Mesenchymal stem cell (in vitro differentiated cells and primary cell): ENCODE measurements around the gene MT1A.
"Not testable (repeated sequence)": the region's sequence is repeated elsewhere in the genome, so short reads cannot be mapped to it uniquely, and the experiment has no call there.

Experiments
- DNase-seq: peaks from one replicate; pipeline ENCODE4 v3.0.0-alpha.2; 2013
- H2AFZ ChIP-seq: one replicate; pipeline ENCODE4 v1.6.1; 2013; ENCODE audit warnings: low read depth, mild to moderate bottlenecking, control low read depth, inconsistent platforms, low read length, moderate library complexity
- H2AK5ac ChIP-seq: 2 replicates; pipeline ENCODE4 v1.6.1; 2013; ENCODE audit warnings: low read length, moderate library complexity, mild to moderate bottlenecking, inconsistent platforms; ENCODE audit not compliant: severe bottlenecking
- H2BK120ac ChIP-seq: one replicate; pipeline ENCODE4 v1.6.1; 2013; ENCODE audit warnings: low read depth, mild to moderate bottlenecking, inconsistent platforms, low read length, moderate library complexity
- H2BK12ac ChIP-seq, 2 experiments: one replicate each; pipeline ENCODE4 v1.6.1; 2013; ENCODE audit warnings: inconsistent platforms in 2 of 2, low read length in 2 of 2, mild to moderate bottlenecking in 2 of 2, moderate library complexity in 2 of 2, control low read depth in 1 of 2
- H2BK15ac ChIP-seq: one replicate; pipeline ENCODE4 v1.6.1; 2013; ENCODE audit warnings: mild to moderate bottlenecking, low read depth, inconsistent platforms; ENCODE audit not compliant: poor library complexity, severe bottlenecking
- H2BK5ac ChIP-seq: 2 replicates; pipeline ENCODE4 v1.6.1; 2013; ENCODE audit warnings: low read depth, mild to moderate bottlenecking, low read length, control low read depth, inconsistent platforms; ENCODE audit not compliant: poor library complexity, severe bottlenecking
- H3K14ac ChIP-seq, 2 experiments: one replicate each; pipeline ENCODE4 v1.6.1; 2013; ENCODE audit warnings: inconsistent platforms in 2 of 2, low read length in 2 of 2, control low read depth in 1 of 2, mild to moderate bottlenecking in 1 of 2, moderate library complexity in 1 of 2
- H3K18ac ChIP-seq, 2 experiments: one replicate each; pipeline ENCODE4 v1.6.1; 2013; ENCODE audit warnings: inconsistent platforms in 2 of 2, low read length in 2 of 2, control low read depth in 1 of 2, low read depth in 1 of 2, mild to moderate bottlenecking in 1 of 2
- H3K23ac ChIP-seq, 2 experiments: one replicate each; pipeline ENCODE4 v1.6.1; 2013; ENCODE audit warnings: inconsistent platforms in 2 of 2, low read length in 2 of 2, mild to moderate bottlenecking in 2 of 2, moderate library complexity in 2 of 2, control low read depth in 1 of 2
- H3K27ac ChIP-seq: 2 replicates; pipeline ENCODE4 v1.5.1; 2013; ENCODE audit warnings: mild to moderate bottlenecking, moderate library complexity, low read length, control low read depth, inconsistent platforms; ENCODE audit not compliant: poor library complexity, severe bottlenecking
- H3K27me3 ChIP-seq, 2 experiments: 2 replicates each; pipeline versions ENCODE4 v1.6.1 to v1.7.0; 2013; ENCODE audit warnings: low read length in 2 of 2, mild to moderate bottlenecking in 2 of 2, moderate library complexity in 2 of 2, control low read depth in 1 of 2, inconsistent platforms in 1 of 2; ENCODE audit not compliant: control insufficient read depth in 1 of 2, insufficient read depth in 1 of 2
- H3K36me3 ChIP-seq, 2 experiments: 2 replicates each; pipeline versions ENCODE4 v1.6.1 to v1.7.0; 2013; ENCODE audit warnings: low read length in 2 of 2, control low read depth in 1 of 2, inconsistent platforms in 1 of 2, low read depth in 1 of 2, mild to moderate bottlenecking in 1 of 2; ENCODE audit not compliant: insufficient read depth in 2 of 2, control insufficient read depth in 1 of 2
- H3K4ac ChIP-seq, 2 experiments: one replicate each; pipeline ENCODE4 v1.6.1; 2013; ENCODE audit warnings: inconsistent platforms in 2 of 2, low read length in 2 of 2, mild to moderate bottlenecking in 2 of 2, moderate library complexity in 2 of 2, control low read depth in 1 of 2, low read depth in 1 of 2
- H3K4me1 ChIP-seq: 2 replicates; pipeline ENCODE4 v1.6.1; 2013; ENCODE audit warnings: low read depth, low read length, control low read depth; ENCODE audit not compliant: control insufficient read depth, insufficient read depth
- H3K4me2 ChIP-seq: 2 replicates; pipeline ENCODE4 v1.6.1; 2013; ENCODE audit warnings: low read length, mild to moderate bottlenecking, inconsistent platforms; ENCODE audit not compliant: poor library complexity, severe bottlenecking
- H3K4me3 ChIP-seq, 2 experiments: 2 replicates each; pipeline versions ENCODE4 v1.5.1 to v1.7.0; 2013; ENCODE audit warnings: low read length in 2 of 2, mild to moderate bottlenecking in 2 of 2, control low read depth in 1 of 2, low read depth in 1 of 2; ENCODE audit not compliant: insufficient read depth in 1 of 2
- H3K79me1 ChIP-seq: replicated peaks from 2 replicates; pipeline ENCODE4 v1.6.1; 2013; ENCODE audit warnings: mild to moderate bottlenecking, control low read depth, low read length, inconsistent platforms; ENCODE audit not compliant: poor library complexity, severe bottlenecking
- H3K9ac ChIP-seq: 2 replicates; pipeline ENCODE4 v1.7.0; 2013; ENCODE audit warnings: mild to moderate bottlenecking, low read length, moderate library complexity
- H3K9me3 ChIP-seq: 2 replicates; pipeline ENCODE4 v1.7.0; 2013; ENCODE audit warnings: mild to moderate bottlenecking, low read length; ENCODE audit not compliant: control insufficient read depth
- H4K8ac ChIP-seq: one replicate; pipeline ENCODE4 v1.6.1; 2013; ENCODE audit warnings: inconsistent platforms, mild to moderate bottlenecking, low read length, moderate library complexity
- H4K91ac ChIP-seq: one replicate; pipeline ENCODE4 v1.6.1; 2013; ENCODE audit warnings: mild to moderate bottlenecking, low read length, inconsistent platforms
- WGBS: methylation state at CpG from one replicate; pipeline ENCODE4 v1.1.7; 2013; ENCODE audit warnings: mixed read lengths; 5-methylcytosine and 5-hydroxymethylcytosine counted together

MT1A gene

GRCh38 chr16:56669005-56669839 lies 30.8 kb downstream of the MT1A start, which contains the start of gene MT1H:
Gene MT1H, plus strand, starts transcription at chr16:56669814. Its CDS starts 71 bp downstream, at chr16:56669885.
- Histone ChIP-seq H3K23ac (no peak within 1 kb of the TSS), H3K27me3 (peaks cover 62 to 84% of the 10 kb centered on the region in 2 experiments), H3K79me1 (no peaks in the 10 kb centered on the region), H4K91ac (no peak within 1 kb of the TSS), H3K4ac (no peak within 1 kb of the TSS), H3K4me3 (no peak within 1 kb of the TSS), H3K4me1 (peaks cover 14% of the 10 kb centered on the region), H3K18ac (no peak within 1 kb of the TSS), H4K8ac (no peak within 1 kb of the TSS), H2BK5ac (no peak within 1 kb of the TSS), H3K9ac (no peak within 1 kb of the TSS), H3K4me2 (no peak within 1 kb of the TSS), H2AK5ac (no peak within 1 kb of the TSS), H3K27ac (no peak within 1 kb of the TSS), H2BK120ac (no peak within 1 kb of the TSS), H3K14ac (no peak within 1 kb of the TSS), H3K36me3 (no peaks in the 10 kb centered on the region), H2BK15ac (no peak within 1 kb of the TSS), H3K9me3 (no peaks in the 10 kb centered on the region), H2AFZ (no peak within 1 kb of the TSS), H2BK12ac (no peak within 1 kb of the TSS)
- WGBS: 4% methylated on average over 34 of the region's 38 CpGs
- no peak for DNase-seq

DNA sequence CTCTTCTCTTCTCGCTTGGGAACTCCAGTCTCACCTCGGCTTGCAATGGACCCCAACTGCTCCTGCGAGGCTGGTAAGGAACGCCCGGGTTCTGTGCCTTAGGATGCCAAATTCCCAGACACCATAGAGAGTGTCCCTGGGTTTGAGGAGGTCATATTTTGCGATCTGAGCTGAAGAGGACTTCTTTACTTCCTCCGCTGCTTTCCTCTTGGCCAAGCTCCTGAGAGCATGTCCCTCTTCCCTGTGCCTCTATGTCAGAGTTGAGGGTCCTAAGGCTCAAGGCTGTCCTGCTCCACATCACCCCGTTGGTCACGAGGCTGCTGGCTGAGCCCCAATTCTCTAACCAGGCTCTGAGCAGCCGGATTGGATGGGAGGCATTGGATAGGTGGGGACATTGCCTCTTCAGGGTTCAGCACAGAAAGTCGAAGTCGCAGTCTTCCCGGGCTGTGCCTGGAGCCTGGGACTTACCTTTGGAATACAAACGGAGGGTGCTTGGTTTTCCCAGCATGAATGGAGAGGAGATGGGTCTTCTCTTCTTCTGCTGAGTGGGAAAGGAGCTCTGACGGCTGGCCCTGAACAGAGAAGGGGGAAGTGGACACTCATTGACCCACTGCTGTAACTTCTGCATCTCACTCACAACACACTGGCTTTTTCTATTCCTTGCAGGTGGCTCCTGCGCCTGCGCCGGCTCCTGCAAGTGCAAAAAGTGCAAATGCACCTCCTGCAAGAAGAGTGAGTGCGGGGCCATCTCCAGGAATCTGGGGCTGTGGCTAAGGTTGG lies 31.6 kb downstream of the MT1A start:
- Histone ChIP-seq H3K14ac (no peak overlapping the region), H3K4ac (no peak overlapping the region), H3K36me3 (no peaks in the 10 kb centered on the region), H2BK12ac (no peak overlapping the region), H2BK5ac (no peak overlapping the region), H3K4me3 (no peak overlapping the region), H3K23ac (no peak overlapping the region), H3K27me3 (peaks cover 59 to 77% of the 10 kb centered on the region in 2 experiments), H3K27ac (no peak overlapping the region), H2AFZ (no peak overlapping the region), H3K79me1 (no peaks in the 10 kb centered on the region), H2AK5ac (no peak overlapping the region), H2BK15ac (no peak overlapping the region), H3K18ac (no peak overlapping the region), H4K91ac (no peak overlapping the region), H3K9me3 (no peaks in the 10 kb centered on the region), H2BK120ac (no peak overlapping the region), H3K9ac (no peak overlapping the region), H3K4me2 (no peak overlapping the region), H4K8ac (no peak overlapping the region), H3K4me1 (peaks cover 14% of the 10 kb centered on the region)
- DNase-seq: no peak
- WGBS: 6% methylated on average over 18 of the region's 19 CpGs

GRCh38 chr16:56670620-56670934 lies 32.1 kb downstream of the MT1A start:
- DNase-seq: no peak
- Histone ChIP-seq H3K4me3 (no peak overlapping the region), H3K4me1 (peaks cover 17% of the 10 kb centered on the region), H4K8ac (no peak overlapping the region), H3K9me3 (no peaks in the 10 kb centered on the region), H3K36me3 (no peaks in the 10 kb centered on the region), H2BK15ac (no peak overlapping the region), H3K4me2 (no peak overlapping the region), H3K27ac (no peak overlapping the region), H2BK12ac (no peak overlapping the region), H3K4ac (no peak overlapping the region), H3K9ac (no peak overlapping the region), H3K14ac (no peak overlapping the region), H3K18ac (no peak overlapping the region), H2AFZ (no peak overlapping the region), H3K27me3 (peaks cover 54 to 78% of the 10 kb centered on the region in 2 experiments), H3K79me1 (no peaks in the 10 kb centered on the region), H2BK5ac (no peak overlapping the region), H2BK120ac (no peak overlapping the region), H2AK5ac (no peak overlapping the region), H4K91ac (no peak overlapping the region), H3K23ac (no peak overlapping the region)
- WGBS: 0% methylated on average over 1 of the region's 2 CpGs

DNA sequence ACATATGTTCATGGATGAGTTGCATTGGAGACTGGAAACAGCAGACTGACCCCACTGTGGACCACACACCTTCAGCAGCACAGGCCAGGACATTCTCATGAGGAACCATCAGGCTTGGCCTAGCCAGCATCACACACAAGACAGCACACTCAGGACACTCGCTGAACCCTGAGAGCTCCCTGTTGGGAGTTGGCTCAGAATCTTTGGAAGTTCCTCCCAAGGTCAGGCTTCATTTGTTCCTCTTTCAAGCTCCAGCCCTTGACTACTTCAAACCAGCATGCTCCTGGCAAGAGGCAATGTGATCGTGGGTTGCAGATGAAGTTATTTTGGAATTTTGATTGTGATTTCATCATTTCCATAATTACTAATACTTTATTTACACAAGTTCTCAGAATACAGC lies 33.2 kb downstream of the MT1A start:
- not testable (repeated sequence) for H3K4ac ChIP-seq, H3K79me1 ChIP-seq, H3K27ac ChIP-seq, H3K4me3 ChIP-seq, H4K91ac ChIP-seq, H2BK5ac ChIP-seq, H4K8ac ChIP-seq, H3K4me2 ChIP-seq, H2BK15ac ChIP-seq, H3K36me3 ChIP-seq, H2AFZ ChIP-seq, DNase-seq, H3K9me3 ChIP-seq, H2AK5ac ChIP-seq, H3K14ac ChIP-seq, H2BK12ac ChIP-seq, H2BK120ac ChIP-seq, H3K18ac ChIP-seq, H3K9ac ChIP-seq, H3K23ac ChIP-seq
- WGBS: 71% methylated on average over 1 of the region's 2 CpGs
- Histone ChIP-seq H3K4me1 (peaks cover 20% of the 10 kb centered on the region), H3K27me3 (peaks cover 47 to 78% of the 10 kb centered on the region in 2 experiments)
